HepG2 (cell line): ENCODE data around the gene KIAA0930. TPM values are rescaled to one million over a fixed set of nuclear protein-coding genes. Genes with fewer than 3 reads are reported as not detected.

Experiments
- CBX2 ChIP-seq, 2 experiments: fragments of 200-600 bp in 1 of 2; sonication (generic); formaldehyde crosslinking in 1 of 2; IDR thresholded peaks; 2 replicates each; pipeline versions ENCODE4 v1.7.0 to v1.8.1; 2018 to 2022; ENCODE audit warnings: low read depth in 2 of 2, low read length in 1 of 2, mild to moderate bottlenecking in 1 of 2, missing genetic modification reagents in 1 of 2
- ELF4 ChIP-seq: sonication (generic); formaldehyde crosslinking; IDR thresholded peaks from 2 replicates; pipeline ENCODE4 v1.5.0; 2020; ENCODE audit warnings: missing genetic modification reagents, mild to moderate bottlenecking, moderate library complexity, borderline replicate concordance
- KDM1A ChIP-seq: IDR thresholded peaks from 2 replicates; pipeline ENCODE4 v1.6.1; 2016; ENCODE audit warnings: missing compliant biosample characterization
- MBD4 ChIP-seq: IDR thresholded peaks from 2 replicates; pipeline ENCODE4 v1.6.1; 2012; ENCODE audit warnings: low read length, inconsistent platforms, borderline replicate concordance
- MEF2D ChIP-seq: sonication (generic); formaldehyde crosslinking; IDR thresholded peaks from 2 replicates; pipeline ENCODE4 v1.5.1; 2020; ENCODE audit warnings: mild to moderate bottlenecking, missing genetic modification reagents
- MLLT10 ChIP-seq: sonication (generic); formaldehyde crosslinking; IDR thresholded peaks from 2 replicates; pipeline ENCODE4 v1.4.0; 2020; ENCODE audit warnings: missing genetic modification reagents
- NFIB ChIP-seq: sonication (generic); formaldehyde crosslinking; IDR thresholded peaks from 2 replicates; pipeline ENCODE4 v1.9.0; 2021; ENCODE audit warnings: missing genetic modification reagents, mild to moderate bottlenecking, borderline replicate concordance
- NFKB2 ChIP-seq: sonication (generic); formaldehyde crosslinking; IDR thresholded peaks from 2 replicates; pipeline ENCODE4 v1.4.0; 2020; ENCODE audit warnings: missing genetic modification reagents, borderline replicate concordance
- RBM22 ChIP-seq: fragments of 200-400 bp; formaldehyde crosslinking; optimal IDR thresholded peaks from 2 replicates; pipeline ENCODE3; 2017; ENCODE audit warnings: mild to moderate bottlenecking, low read length, moderate library complexity
- SUZ12 ChIP-seq: fragments of 150-350 bp; IDR thresholded peaks from 2 replicates; pipeline ENCODE4 v1.6.1; 2014; ENCODE audit warnings: low read depth, low read length
- ZNF124 ChIP-seq: sonication (generic); formaldehyde crosslinking; IDR thresholded peaks from 2 replicates; pipeline ENCODE4 v1.4.0; 2020; ENCODE audit warnings: missing genetic modification reagents
- ZNF138 ChIP-seq: sonication (generic); formaldehyde crosslinking; IDR thresholded peaks from 2 replicates; pipeline ENCODE4 v1.5.0; 2020; ENCODE audit warnings: mild to moderate bottlenecking, low read depth, missing genetic modification reagents
- ZNF44 ChIP-seq: sonication (generic); formaldehyde crosslinking; IDR thresholded peaks from 2 replicates; pipeline ENCODE4 v1.5.1; 2020; ENCODE audit warnings: mild to moderate bottlenecking, missing genetic modification reagents
- ZNF577 ChIP-seq: sonication (generic); formaldehyde crosslinking; IDR thresholded peaks from 2 replicates; pipeline ENCODE4 v1.4.0; 2020; ENCODE audit warnings: mild to moderate bottlenecking, low read depth, missing genetic modification reagents, borderline replicate concordance
- ZNF678 ChIP-seq: sonication (generic); formaldehyde crosslinking; IDR thresholded peaks from 2 replicates; pipeline ENCODE4 v1.4.0; 2020; ENCODE audit warnings: mild to moderate bottlenecking, missing genetic modification reagents
- ZNF720 ChIP-seq: sonication (generic); formaldehyde crosslinking; IDR thresholded peaks from 2 replicates; pipeline ENCODE4 v1.4.0; 2020; ENCODE audit warnings: missing genetic modification reagents
- ZNF773 ChIP-seq: sonication (generic); formaldehyde crosslinking; IDR thresholded peaks from 2 replicates; pipeline ENCODE4 v1.4.0; 2020; ENCODE audit warnings: missing genetic modification reagents, borderline replicate concordance
- ZSCAN31 ChIP-seq: sonication (generic); formaldehyde crosslinking; IDR thresholded peaks from 2 replicates; pipeline ENCODE4 v1.5.0; 2020; ENCODE audit warnings: low read depth, mild to moderate bottlenecking, missing genetic modification reagents
- polyA plus RNA-seq, 8 experiments: library from polyadenylated mRNA; depleted of rRNA in 3 of 8; stranded (reverse) in 7 of 8; unstranded in 1 of 8; fragments of >200 nt; fragmentation: Illumina TruSeq in 4 of 8; extraction: Trizol in 4 of 8; gene quantifications; 2 replicates each; pipeline versions ENCODE4 v1.2.1 to v1.2.3, GENCODE V29; 2011 to 2016; ENCODE audit warnings: low read depth in 4 of 8, missing spikeins in 1 of 8, mixed read lengths in 1 of 8; ENCODE audit not compliant: insufficient read depth in 1 of 8
- total RNA-seq, 5 experiments: library from RNA; depleted of rRNA; stranded (reverse); fragments of >200 nt; fragmentation: Illumina TruSeq; extraction: Trizol; gene quantifications; 2 replicates each; pipeline ENCODE4 v1.2.3, GENCODE V29; 2016; ENCODE audit warnings: low read depth in 1 of 5
- TF ChIP-seq, protein P1 (sequence below): sonication (generic); formaldehyde crosslinking; IDR thresholded peaks from 2 replicates; pipeline ENCODE4 v1.4.0; 2020; ENCODE audit warnings: mild to moderate bottlenecking, missing genetic modification reagents
- TF ChIP-seq, protein P2 (sequence below): sonication (generic); formaldehyde crosslinking; IDR thresholded peaks from 2 replicates; pipeline ENCODE4 v1.5.0; 2020; ENCODE audit warnings: missing genetic modification reagents
- TF ChIP-seq, protein P3 (sequence below): IDR thresholded peaks from 2 replicates; pipeline ENCODE4 v1.6.1; 2016; ENCODE audit warnings: low read depth
- TF ChIP-seq, protein P4 (sequence below): sonication (generic); formaldehyde crosslinking; IDR thresholded peaks from 2 replicates; pipeline ENCODE4 v1.8.0; 2022; ENCODE audit warnings: missing genetic modification reagents, mild to moderate bottlenecking, borderline replicate concordance
- TF ChIP-seq, protein P5 (sequence below): sonication (generic); formaldehyde crosslinking; IDR thresholded peaks from 2 replicates; pipeline ENCODE4 v1.4.0; 2020; ENCODE audit warnings: mild to moderate bottlenecking, missing genetic modification reagents

Gene KIAA0930
- total and polyA plus RNA-seq, 2 of the 13 experiments (the other 11 are each of a cell fraction or from before 2014, with no cell fraction given) = 27.0 to 38.2 TPM

DNA sequence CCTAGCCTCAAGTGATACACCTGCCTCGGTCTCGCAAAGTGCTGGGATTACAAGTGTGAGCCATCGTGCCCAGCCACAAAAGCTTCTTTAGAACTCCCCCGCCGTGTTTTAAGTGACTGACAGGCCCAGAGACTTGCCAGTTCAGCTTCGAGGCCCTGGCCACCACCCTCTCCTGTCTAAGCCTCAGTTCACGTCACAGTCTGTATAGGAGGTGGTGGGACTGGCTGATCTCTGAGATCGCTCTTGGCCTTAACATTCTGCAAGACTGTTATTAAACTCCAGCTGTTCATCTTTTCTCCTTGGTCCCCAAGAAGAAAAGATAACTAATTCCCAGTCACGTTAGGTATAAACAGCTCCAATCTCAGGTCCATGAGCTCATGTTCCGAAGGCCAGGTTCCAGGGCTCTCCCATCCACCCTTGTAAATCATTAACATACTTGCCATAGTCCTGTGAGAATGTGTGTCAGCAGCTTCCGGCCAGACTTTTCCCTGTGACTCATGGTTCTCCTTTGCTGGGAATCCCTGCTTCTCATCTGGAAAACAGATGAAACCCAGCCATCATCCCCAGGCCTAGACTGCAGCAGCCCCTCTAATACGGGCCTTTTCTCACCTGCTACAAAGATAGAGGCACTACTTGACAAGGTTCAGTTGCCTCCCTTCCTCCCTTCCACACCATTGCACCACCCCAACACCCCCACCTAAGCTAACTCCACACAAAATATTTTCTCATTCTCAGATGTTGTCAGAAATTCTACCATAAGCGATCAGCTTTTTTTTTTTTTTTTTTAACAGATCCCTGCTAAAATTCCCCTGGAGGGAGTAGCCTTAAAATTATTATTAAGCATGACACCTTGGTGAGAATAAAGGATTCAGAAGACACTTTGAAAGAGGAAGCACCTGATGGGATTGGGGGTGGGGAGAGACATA is 5.6 kb upstream of the KIAA0930 start (continued):
- TF ChIP-seq NFKB2 (CRISPR knock-in tag) (no peak), CBX2 (IDR thresholded peaks at IDR 0.05; ENCODE audit: low read depth, low read length) (no peak), CBX2 (CRISPR knock-in tag; IDR thresholded peaks at IDR 0.05; ENCODE audit: low read depth) (no peak), SUZ12 (no peak), ZNF678 (CRISPR knock-in tag) (no peak), MEF2D (CRISPR knock-in tag) (peak; percentile 53), ZNF773 (CRISPR knock-in tag) (no peak), ZNF44 (CRISPR knock-in tag) (no peak), ZNF720 (no peak), ZSCAN31 (0 out of 2 replicates have a peak, but pooled peaks have one; percentile 28), ZNF124 (CRISPR knock-in tag) (no peak), MBD4 (no peak), MLLT10 (CRISPR knock-in tag) (no peak), ZNF138 (CRISPR knock-in tag) (no peak), RBM22 (no peak), NFIB (CRISPR knock-in tag) (no peak), ELF4 (CRISPR knock-in tag) (no peak), KDM1A (CRISPR knock-in tag) (no peak), ZNF577 (CRISPR knock-in tag) (no peak)
- TF ChIP-seq, protein P1, sequence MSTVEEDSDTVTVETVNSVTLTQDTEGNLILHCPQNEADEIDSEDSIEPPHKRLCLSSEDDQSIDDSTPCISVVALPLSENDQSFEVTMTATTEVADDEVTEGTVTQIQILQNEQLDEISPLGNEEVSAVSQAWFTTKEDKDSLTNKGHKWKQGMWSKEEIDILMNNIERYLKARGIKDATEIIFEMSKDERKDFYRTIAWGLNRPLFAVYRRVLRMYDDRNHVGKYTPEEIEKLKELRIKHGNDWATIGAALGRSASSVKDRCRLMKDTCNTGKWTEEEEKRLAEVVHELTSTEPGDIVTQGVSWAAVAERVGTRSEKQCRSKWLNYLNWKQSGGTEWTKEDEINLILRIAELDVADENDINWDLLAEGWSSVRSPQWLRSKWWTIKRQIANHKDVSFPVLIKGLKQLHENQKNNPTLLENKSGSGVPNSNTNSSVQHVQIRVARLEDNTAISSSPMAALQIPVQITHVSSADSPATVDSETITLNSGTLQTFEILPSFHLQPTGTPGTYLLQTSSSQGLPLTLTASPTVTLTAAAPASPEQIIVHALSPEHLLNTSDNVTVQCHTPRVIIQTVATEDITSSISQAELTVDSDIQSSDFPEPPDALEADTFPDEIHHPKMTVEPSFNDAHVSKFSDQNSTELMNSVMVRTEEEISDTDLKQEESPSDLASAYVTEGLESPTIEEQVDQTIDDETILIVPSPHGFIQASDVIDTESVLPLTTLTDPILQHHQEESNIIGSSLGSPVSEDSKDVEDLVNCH = no peak
- TF ChIP-seq, protein P2, sequence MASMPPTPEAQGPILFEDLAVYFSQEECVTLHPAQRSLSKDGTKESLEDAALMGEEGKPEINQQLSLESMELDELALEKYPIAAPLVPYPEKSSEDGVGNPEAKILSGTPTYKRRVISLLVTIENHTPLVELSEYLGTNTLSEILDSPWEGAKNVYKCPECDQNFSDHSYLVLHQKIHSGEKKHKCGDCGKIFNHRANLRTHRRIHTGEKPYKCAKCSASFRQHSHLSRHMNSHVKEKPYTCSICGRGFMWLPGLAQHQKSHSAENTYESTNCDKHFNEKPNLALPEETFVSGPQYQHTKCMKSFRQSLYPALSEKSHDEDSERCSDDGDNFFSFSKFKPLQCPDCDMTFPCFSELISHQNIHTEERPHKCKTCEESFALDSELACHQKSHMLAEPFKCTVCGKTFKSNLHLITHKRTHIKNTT (CRISPR knock-in tag) = no peak
- TF ChIP-seq, protein P3, sequence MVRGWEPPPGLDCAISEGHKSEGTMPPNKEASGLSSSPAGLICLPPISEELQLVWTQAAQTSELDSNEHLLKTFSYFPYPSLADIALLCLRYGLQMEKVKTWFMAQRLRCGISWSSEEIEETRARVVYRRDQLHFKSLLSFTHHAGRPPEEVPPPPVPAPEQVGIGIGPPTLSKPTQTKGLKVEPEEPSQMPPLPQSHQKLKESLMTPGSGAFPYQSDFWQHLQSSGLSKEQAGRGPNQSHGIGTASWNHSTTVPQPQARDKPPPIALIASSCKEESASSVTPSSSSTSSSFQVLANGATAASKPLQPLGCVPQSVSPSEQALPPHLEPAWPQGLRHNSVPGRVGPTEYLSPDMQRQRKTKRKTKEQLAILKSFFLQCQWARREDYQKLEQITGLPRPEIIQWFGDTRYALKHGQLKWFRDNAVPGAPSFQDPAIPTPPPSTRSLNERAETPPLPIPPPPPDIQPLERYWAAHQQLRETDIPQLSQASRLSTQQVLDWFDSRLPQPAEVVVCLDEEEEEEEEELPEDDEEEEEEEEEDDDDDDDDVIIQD (CRISPR knock-in tag) = no peak
- TF ChIP-seq, protein P4, sequence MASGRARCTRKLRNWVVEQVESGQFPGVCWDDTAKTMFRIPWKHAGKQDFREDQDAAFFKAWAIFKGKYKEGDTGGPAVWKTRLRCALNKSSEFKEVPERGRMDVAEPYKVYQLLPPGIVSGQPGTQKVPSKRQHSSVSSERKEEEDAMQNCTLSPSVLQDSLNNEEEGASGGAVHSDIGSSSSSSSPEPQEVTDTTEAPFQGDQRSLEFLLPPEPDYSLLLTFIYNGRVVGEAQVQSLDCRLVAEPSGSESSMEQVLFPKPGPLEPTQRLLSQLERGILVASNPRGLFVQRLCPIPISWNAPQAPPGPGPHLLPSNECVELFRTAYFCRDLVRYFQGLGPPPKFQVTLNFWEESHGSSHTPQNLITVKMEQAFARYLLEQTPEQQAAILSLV (CRISPR knock-in tag) = no peak
- TF ChIP-seq, protein P5, sequence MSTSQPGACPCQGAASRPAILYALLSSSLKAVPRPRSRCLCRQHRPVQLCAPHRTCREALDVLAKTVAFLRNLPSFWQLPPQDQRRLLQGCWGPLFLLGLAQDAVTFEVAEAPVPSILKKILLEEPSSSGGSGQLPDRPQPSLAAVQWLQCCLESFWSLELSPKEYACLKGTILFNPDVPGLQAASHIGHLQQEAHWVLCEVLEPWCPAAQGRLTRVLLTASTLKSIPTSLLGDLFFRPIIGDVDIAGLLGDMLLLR (CRISPR knock-in tag) = peak; percentile 59; the same call in 1 of the 2 replicates
